ENCODE data around the gene NAV1.

- no peak for TF ChIP-seq REST (IDR thresholded peaks at IDR 0.05; ENCODE audit: insufficient read depth in 1 of 2, low read depth in 2 of 2, low read length in 2 of 2)
- TF ChIP-seq TAF1 (IDR thresholded peaks at IDR 0.05; ENCODE audit: borderline replicate concordance, insufficient read depth, low read length), result no peak
- no peak for TF ChIP-seq SIN3A (IDR thresholded peaks at IDR 0.05; ENCODE audit: borderline replicate concordance, insufficient read depth, low read length)
- no peak for TF ChIP-seq POLR2AphosphoS5 (IDR thresholded peaks at IDR 0.05; ENCODE audit: low read depth, low read length)
Measured at GRCh38 chr1:201535046-201535918, 3.6 kb upstream of the NAV1 start.
